ENCODE results near the gene NPTXR.

Gene NPTXR

GRCh38 chr22:38792833-38793232 is 51.0 kb downstream of the NPTXR start:
- H3K27me3 ChIP-seq (ENCODE audit: insufficient read depth, low read length), result no peaks in the 10 kb centered on the region
- no peak overlapping the region for H2AFZ ChIP-seq (ENCODE audit: low read length)
- H3K36me3 ChIP-seq (ENCODE audit: insufficient read depth, low read length), result no peaks in the 10 kb centered on the region
- no peaks in the 10 kb centered on the region for H3K79me2 ChIP-seq (ENCODE audit: insufficient read depth, low read length)
- peak overlapping the region; percentile 77; the same call in 1 of the 2 replicates for H3K4me2 ChIP-seq (ENCODE audit: low read length)
- peak overlapping the region; percentile 68 for H3K4me3 ChIP-seq (ENCODE audit: low read depth, low read length, poor library complexity, severe bottlenecking)
- H3K9me2 ChIP-seq (ENCODE audit: low read depth, low read length), result no peaks in the 10 kb centered on the region
- H3K4me1 ChIP-seq (ENCODE audit: insufficient read depth, low read length, severe bottlenecking), result peaks cover 13% of the 10 kb centered on the region
- H3F3A ChIP-seq (ENCODE audit: insufficient read depth, low read length), result no peaks in the 10 kb centered on the region
- H3K27ac ChIP-seq (ENCODE audit: low read depth, low read length, poor library complexity, severe bottlenecking), result no peak overlapping the region
- no peaks in the 10 kb centered on the region for H4K20me1 ChIP-seq (ENCODE audit: insufficient read depth, low read length)
- no peaks in the 10 kb centered on the region for H3K9me3 ChIP-seq (ENCODE audit: low read length)
- TF ChIP-seq CTCF (IDR thresholded peaks at IDR 0.05; ENCODE audit: low read length) (no peak), EZH2 (IDR thresholded peaks at IDR 0.05; ENCODE audit: borderline replicate concordance, low read length) (no peak)
- H3K9ac ChIP-seq (ENCODE audit: low read length), result no peak overlapping the region

- Histone ChIP-seq H3K27ac (ENCODE audit: low read depth, low read length, poor library complexity, severe bottlenecking) (no peak overlapping the region), H3K4me3 (ENCODE audit: low read depth, low read length, poor library complexity, severe bottlenecking) (no peak overlapping the region), H3K79me2 (ENCODE audit: insufficient read depth, low read length) (no peaks in the 10 kb centered on the region), H3K4me2 (ENCODE audit: low read length) (no peak overlapping the region), H3K4me1 (ENCODE audit: insufficient read depth, low read length, severe bottlenecking) (peaks cover 13% of the 10 kb centered on the region), H3K9me3 (ENCODE audit: low read length) (no peaks in the 10 kb centered on the region), H3K36me3 (ENCODE audit: insufficient read depth, low read length) (no peaks in the 10 kb centered on the region), H3K9ac (ENCODE audit: low read length) (no peak overlapping the region), H4K20me1 (ENCODE audit: insufficient read depth, low read length) (no peaks in the 10 kb centered on the region), H3K27me3 (ENCODE audit: insufficient read depth, low read length) (no peaks in the 10 kb centered on the region), H3F3A (ENCODE audit: insufficient read depth, low read length) (no peaks in the 10 kb centered on the region), H2AFZ (ENCODE audit: low read length) (no peak overlapping the region), H3K9me2 (ENCODE audit: low read depth, low read length) (no peaks in the 10 kb centered on the region)
- TF ChIP-seq EZH2 (IDR thresholded peaks at IDR 0.05; ENCODE audit: borderline replicate concordance, low read length), result no peak
- no peak for TF ChIP-seq CTCF (IDR thresholded peaks at IDR 0.05; ENCODE audit: low read length)
Measured at GRCh38 chr22:38789606-38790005, 54.2 kb downstream of the NPTXR start.

GRCh38 chr22:38788846-38789245 is 55.0 kb downstream of the NPTXR start:
- Histone ChIP-seq H2AFZ (ENCODE audit: low read length) (no peak overlapping the region), H3K9me2 (ENCODE audit: low read depth, low read length) (no peaks in the 10 kb centered on the region), H3K27ac (ENCODE audit: low read depth, low read length, poor library complexity, severe bottlenecking) (no peak overlapping the region), H4K20me1 (ENCODE audit: insufficient read depth, low read length) (no peaks in the 10 kb centered on the region), H3K9me3 (ENCODE audit: low read length) (no peaks in the 10 kb centered on the region), H3F3A (ENCODE audit: insufficient read depth, low read length) (no peaks in the 10 kb centered on the region), H3K36me3 (ENCODE audit: insufficient read depth, low read length) (no peaks in the 10 kb centered on the region), H3K79me2 (ENCODE audit: insufficient read depth, low read length) (no peaks in the 10 kb centered on the region), H3K4me2 (ENCODE audit: low read length) (no peak overlapping the region), H3K4me1 (ENCODE audit: insufficient read depth, low read length, severe bottlenecking) (peaks cover 7% of the 10 kb centered on the region), H3K9ac (ENCODE audit: low read length) (no peak overlapping the region), H3K4me3 (ENCODE audit: low read depth, low read length, poor library complexity, severe bottlenecking) (no peak overlapping the region), H3K27me3 (ENCODE audit: insufficient read depth, low read length) (no peaks in the 10 kb centered on the region)
- TF ChIP-seq CTCF (IDR thresholded peaks at IDR 0.05; ENCODE audit: low read length), result no peak
- TF ChIP-seq EZH2 (IDR thresholded peaks at IDR 0.05; ENCODE audit: borderline replicate concordance, low read length), result no peak
